GM12801 (cell line): ENCODE results near the gene PRKCSH.

Experiments used
- CTCF ChIP-seq: IDR thresholded peaks from one replicate; pipeline ENCODE4 v1.5.1; 2011; ENCODE audit warnings: control low read depth; ENCODE audit not compliant: insufficient read length; ENCODE audit errors: extremely low read depth

The PRKCSH gene

GRCh38 chr19:11450570-11451326 lies 15.3 kb downstream of the PRKCSH start:
- no peak for TF ChIP-seq CTCF

GRCh38 chr19:11451327-11451870 lies 16.0 kb downstream of the PRKCSH start:
- no peak for TF ChIP-seq CTCF

- TF ChIP-seq CTCF: no peak
Measured at GRCh38 chr19:11451871-11452619, 16.6 kb downstream of the PRKCSH start.

- TF ChIP-seq CTCF: no peak
Measured at GRCh38 chr19:11452620-11453310, 17.3 kb downstream of the PRKCSH start.

- no peak for TF ChIP-seq CTCF
Measured at GRCh38 chr19:11453468-11454341, 18.3 kb downstream of the PRKCSH start.

- no peak for TF ChIP-seq CTCF
Measured at GRCh38 chr19:11456659-11457058, 21.2 kb downstream of the PRKCSH start.
